Parathyroid adenoma (tissue), 2 donors: ENCODE results near the gene PRDX3.

Experiments
- H2AFZ ChIP-seq: fragments of 300-600 bp; sonication (generic); one replicate; pipeline ENCODE4 v1.7.0; 2017; ENCODE audit warnings: antibody characterized with exemption, mild to moderate bottlenecking
- H3K27ac ChIP-seq: fragments of 300-600 bp; sonication (generic); one replicate; pipeline ENCODE4 v1.7.0; 2017
- H3K27me3 ChIP-seq: fragments of 300-600 bp; sonication (generic); one replicate; pipeline ENCODE4 v1.7.0; 2017; ENCODE audit warnings: low read length; ENCODE audit not compliant: control insufficient read depth, insufficient read depth
- H3K36me3 ChIP-seq: fragments of 300-600 bp; sonication (generic); one replicate; pipeline ENCODE4 v1.7.0; 2017; ENCODE audit warnings: low read length; ENCODE audit not compliant: control insufficient read depth, insufficient read depth
- H3K4me1 ChIP-seq: fragments of 300-600 bp; sonication (generic); one replicate; pipeline ENCODE4 v1.7.0; 2017; ENCODE audit warnings: control low read depth
- H3K4me2 ChIP-seq: fragments of 300-600 bp; sonication (generic); one replicate; pipeline ENCODE4 v1.7.0; 2017; ENCODE audit warnings: low read length
- H3K4me3 ChIP-seq: fragments of 300-600 bp; sonication (generic); one replicate; pipeline ENCODE4 v1.7.0; 2017; ENCODE audit warnings: low read depth, low read length
- H3K79me2 ChIP-seq: fragments of 300-600 bp; sonication (generic); one replicate; pipeline ENCODE4 v1.7.0; 2017; ENCODE audit warnings: control low read depth
- H3K9ac ChIP-seq: fragments of 300-600 bp; sonication (generic); one replicate; pipeline ENCODE4 v1.7.0; 2017; ENCODE audit warnings: mild to moderate bottlenecking
- H3K9me3 ChIP-seq: fragments of 300-600 bp; sonication (generic); one replicate; pipeline ENCODE4 v1.7.0; 2017; ENCODE audit warnings: low read length; ENCODE audit not compliant: control insufficient read depth
- CTCF ChIP-seq: fragments of 300-600 bp; sonication (generic); IDR thresholded peaks from one replicate; pipeline ENCODE4 v1.7.0; 2017; ENCODE audit warnings: antibody characterized with exemption, mild to moderate bottlenecking
- donor health status: primary hyperparathyroidism.

The PRDX3 gene

GRCh38 chr10:119162452-119163092, 16.0 kb downstream of the PRDX3 start:
- no peaks in the 10 kb centered on the region for H3K27me3 ChIP-seq
- no peaks in the 10 kb centered on the region for H3K9me3 ChIP-seq
- no peaks in the 10 kb centered on the region for H3K36me3 ChIP-seq
- no peak overlapping the region for H3K9ac ChIP-seq
- no peak overlapping the region for H3K4me3 ChIP-seq
- no peak overlapping the region for H3K27ac ChIP-seq
- no peak overlapping the region for H2AFZ ChIP-seq
- no peaks in the 10 kb centered on the region for H3K79me2 ChIP-seq
- TF ChIP-seq CTCF: no peak
- peaks cover 5% of the 10 kb centered on the region for H3K4me1 ChIP-seq
- H3K4me2 ChIP-seq: peak overlapping the region; percentile 4

DNA sequence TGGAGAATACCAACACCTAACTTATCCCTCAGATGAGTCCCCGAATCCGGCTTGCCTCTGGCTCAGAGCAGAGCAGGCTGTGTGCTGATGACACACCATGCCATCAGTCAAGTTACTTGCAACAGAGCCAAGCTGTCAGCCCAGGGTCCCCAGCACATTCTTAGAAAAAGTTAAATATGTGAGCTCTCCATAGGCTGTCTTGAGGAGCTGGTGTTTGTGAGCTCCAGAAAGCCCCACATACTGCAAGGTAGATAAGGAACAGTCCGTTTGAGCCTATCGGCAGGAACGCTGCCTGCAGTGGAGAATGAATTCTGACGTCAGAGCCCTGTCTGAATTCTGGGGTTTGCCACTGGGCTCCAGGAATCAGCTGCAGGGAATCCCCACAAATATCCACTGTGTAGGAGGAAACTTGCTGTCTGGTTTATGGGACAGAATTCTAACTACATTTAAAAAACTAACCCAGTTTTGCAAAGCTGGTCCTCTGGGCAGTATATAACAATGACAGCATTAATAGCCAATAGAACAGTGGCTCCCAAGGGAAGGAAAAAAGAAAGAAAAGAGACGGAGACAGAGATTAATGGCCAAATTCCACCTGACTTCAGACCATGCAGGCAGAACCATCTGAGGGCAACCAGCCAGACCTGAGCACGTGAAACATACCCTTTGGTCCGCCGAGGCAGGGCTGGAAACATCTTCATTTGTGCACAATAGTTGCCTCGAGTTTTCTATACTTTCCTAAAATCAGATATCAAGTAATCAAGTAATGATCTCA, 16.7 kb downstream of the PRDX3 start:
- Histone ChIP-seq H3K27me3 (no peaks in the 10 kb centered on the region), H3K79me2 (no peaks in the 10 kb centered on the region), H3K9me3 (no peaks in the 10 kb centered on the region), H2AFZ (no peak overlapping the region), H3K4me1 (peaks cover 5% of the 10 kb centered on the region), H3K9ac (no peak overlapping the region), H3K4me2 (peak overlapping the region; percentile 57), H3K36me3 (no peaks in the 10 kb centered on the region), H3K27ac (no peak overlapping the region), H3K4me3 (no peak overlapping the region)
- no peak for TF ChIP-seq CTCF

DNA sequence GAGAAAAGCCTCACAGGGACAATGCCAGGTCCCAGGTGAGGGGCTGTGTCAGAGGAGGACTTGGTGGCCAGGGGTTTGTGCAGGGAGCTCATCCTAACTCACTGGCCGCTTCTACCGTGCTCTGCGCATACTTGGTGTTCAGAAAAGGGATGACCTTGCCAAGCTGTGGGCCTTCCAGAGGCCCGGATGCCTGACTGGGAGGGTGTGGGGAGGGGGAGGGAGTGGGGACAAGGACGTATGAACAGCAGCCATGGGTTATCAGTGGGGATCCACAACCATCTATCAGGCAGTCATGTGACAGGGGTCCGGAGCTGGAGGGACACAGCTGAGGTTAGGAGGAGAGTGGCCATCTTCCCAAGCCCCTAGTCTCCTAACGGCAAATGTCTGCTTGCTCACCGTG, 19.3 kb downstream of the PRDX3 start:
- Histone ChIP-seq H3K4me2 (no peak overlapping the region), H3K4me3 (no peak overlapping the region), H3K27ac (no peak overlapping the region), H3K36me3 (no peaks in the 10 kb centered on the region), H3K79me2 (no peaks in the 10 kb centered on the region), H3K27me3 (no peaks in the 10 kb centered on the region), H2AFZ (no peak overlapping the region), H3K4me1 (peaks cover under 1% of the 10 kb centered on the region), H3K9me3 (no peaks in the 10 kb centered on the region), H3K9ac (no peak overlapping the region)
- TF ChIP-seq CTCF: no peak

GRCh38 chr10:119153661-119154060, 25.0 kb downstream of the PRDX3 start:
- Histone ChIP-seq H3K36me3 (no peaks in the 10 kb centered on the region), H2AFZ (no peak overlapping the region), H3K4me2 (no peak overlapping the region), H3K9ac (no peak overlapping the region), H3K4me3 (no peak overlapping the region), H3K4me1 (no peaks in the 10 kb centered on the region), H3K9me3 (no peaks in the 10 kb centered on the region), H3K27me3 (no peaks in the 10 kb centered on the region), H3K27ac (no peak overlapping the region), H3K79me2 (no peaks in the 10 kb centered on the region)
- TF ChIP-seq CTCF: no peak
